HG03442 (cell line): ENCODE data around the gene HS2ST1.
"Not testable (repeated sequence)": the region's sequence is repeated elsewhere in the genome, so short reads cannot be mapped to it uniquely, and the experiment has no call there.

Experiments used
- ATAC-seq: cut with Tn5 transposase; IDR thresholded peaks from one replicate; pipeline ENCODE4 v1.9.1; 2021; ENCODE audit warnings: mild to moderate bottlenecking, moderate library complexity; ENCODE audit not compliant: unreplicated experiment

The HS2ST1 gene

GRCh38 chr1:87056974-87057373 is 142.5 kb downstream of the HS2ST1 start:
- no peak for ATAC-seq

- ATAC-seq: no peak
Observed at GRCh38 chr1:87058343-87058649, 143.9 kb downstream of the HS2ST1 start.

- ATAC-seq: peak; percentile 44
Observed at GRCh38 chr1:87061742-87062156, 147.3 kb downstream of the HS2ST1 start.

- no peak for ATAC-seq
Observed at GRCh38 chr1:87062687-87063086, 148.3 kb downstream of the HS2ST1 start.

- no peak for ATAC-seq
Observed at GRCh38 chr1:87064309-87064708, 149.9 kb downstream of the HS2ST1 start.

- ATAC-seq: no peak
Observed at GRCh38 chr1:87064986-87065385, 150.6 kb downstream of the HS2ST1 start.

GRCh38 chr1:87066708-87067107 is 152.3 kb downstream of the HS2ST1 start:
- ATAC-seq: not testable (repeated sequence)

GRCh38 chr1:87072411-87072810 is 158.0 kb downstream of the HS2ST1 start:
- no peak for ATAC-seq

- no peak for ATAC-seq
Observed at GRCh38 chr1:87072904-87073303, 158.5 kb downstream of the HS2ST1 start.

- ATAC-seq: no peak
Observed at GRCh38 chr1:87074001-87074795, 159.8 kb downstream of the HS2ST1 start.

- peak; percentile 76 for ATAC-seq
Observed at GRCh38 chr1:87077959-87078639, 163.7 kb downstream of the HS2ST1 start.

- no peak for ATAC-seq
Observed at GRCh38 chr1:87084244-87084836, 169.9 kb downstream of the HS2ST1 start.

GRCh38 chr1:87086120-87086519 is 171.7 kb downstream of the HS2ST1 start:
- no peak for ATAC-seq

- ATAC-seq: no peak
Observed at GRCh38 chr1:87089070-87089736, 174.8 kb downstream of the HS2ST1 start.

GRCh38 chr1:87089823-87090222 is 175.4 kb downstream of the HS2ST1 start:
- ATAC-seq: no peak

- no peak for ATAC-seq
Observed at GRCh38 chr1:87091425-87091824, 177.0 kb downstream of the HS2ST1 start.

- no peak for ATAC-seq
Observed at GRCh38 chr1:87092846-87093245, 178.4 kb downstream of the HS2ST1 start.

- ATAC-seq: no peak
Observed at GRCh38 chr1:87093286-87093685, 178.9 kb downstream of the HS2ST1 start.

GRCh38 chr1:87094238-87094637 is 179.8 kb downstream of the HS2ST1 start:
- no peak for ATAC-seq

- no peak for ATAC-seq
Observed at GRCh38 chr1:87100271-87100670, 185.8 kb downstream of the HS2ST1 start.

- ATAC-seq: no peak
Observed at GRCh38 chr1:87103074-87103473, 188.6 kb downstream of the HS2ST1 start.

GRCh38 chr1:87104140-87104539 is 189.7 kb downstream of the HS2ST1 start:
- no peak for ATAC-seq
